Activated B cell treated with CpG ODN at 0.5 μM for 24 hours (primary cell): Measurements from ENCODE around the gene COL4A1. TPM values are rescaled to one million over a fixed set of nuclear protein-coding genes. Genes with fewer than 3 reads are reported as not detected.

Source experiments
- ATAC-seq: fragments of 200-7000 bp; cut with Tn5 transposase; one replicate; pipeline ENCODE4 v1.10.0; 2021; ENCODE audit warnings: low read depth, mild to moderate bottlenecking, moderate library complexity
- CTCF ChIA-PET: fragments of 350-600 bp; sonication (Branson Sonifier 250); formaldehyde crosslinking; loops from one replicate; lab custom pipeline; 2021; ENCODE audit warnings: antibody characterized with exemption; lab: Charles Lee
- POLR2A ChIA-PET: fragments of 350-600 bp; sonication (Branson Sonifier 250); formaldehyde crosslinking; loops from one replicate; lab custom pipeline; 2021; ENCODE audit warnings: antibody characterized with exemption; lab: Charles Lee
- DNase-seq: peaks from one replicate; pipeline ENCODE4 v3.0.0; 2022
- H3K27ac Mint-ChIP-seq: one replicate; pipeline ENCODE4 v1.8.0; 2020; ENCODE audit warnings: mixed read lengths
- H3K27me3 Mint-ChIP-seq: one replicate; pipeline ENCODE4 v1.8.0; 2021; ENCODE audit warnings: mixed read lengths
- H3K36me3 Mint-ChIP-seq: one replicate; pipeline ENCODE4 v1.8.0; 2021; ENCODE audit warnings: low read depth, mixed read lengths
- H3K4me1 Mint-ChIP-seq: one replicate; pipeline ENCODE4 v1.8.0; 2021; ENCODE audit warnings: mixed read lengths
- H3K4me3 Mint-ChIP-seq: one replicate; pipeline ENCODE4 v1.8.0; 2020; ENCODE audit warnings: mild to moderate bottlenecking, mixed read lengths
- H3K9me3 Mint-ChIP-seq: one replicate; pipeline ENCODE4 v1.8.0; 2020; ENCODE audit warnings: mixed read lengths
- intact Hi-C: fragments of 100-400 bp; cut with micrococcal nuclease; formaldehyde crosslinking; loops from one replicate; pipeline ENCODE4 v1.15.1; 2024
- total RNA-seq: library from RNA; stranded (reverse); gene quantifications from 2 replicates; pipeline ENCODE4 v1.2.3, GENCODE V29; 2022
- TF ChIP-seq, protein P1 (sequence below): fragments of 200-600 bp; IDR thresholded peaks from one replicate; pipeline ENCODE4 v1.8.0; 2022; ENCODE audit warnings: antibody characterized with exemption, mild to moderate bottlenecking

Gene COL4A1
- total RNA-seq, 1 donor from 2014 or later = not detected

- Mint-ChIP-seq H3K27ac (no peak overlapping the region), H3K36me3 (no peaks in the 10 kb centered on the region), H3K4me1 (no peaks in the 10 kb centered on the region), H3K27me3 (no peaks in the 10 kb centered on the region), H3K4me3 (no peak overlapping the region), H3K9me3 (no peaks in the 10 kb centered on the region)
- POLR2A ChIA-PET = no interaction called here
- TF ChIP-seq, protein P1, sequence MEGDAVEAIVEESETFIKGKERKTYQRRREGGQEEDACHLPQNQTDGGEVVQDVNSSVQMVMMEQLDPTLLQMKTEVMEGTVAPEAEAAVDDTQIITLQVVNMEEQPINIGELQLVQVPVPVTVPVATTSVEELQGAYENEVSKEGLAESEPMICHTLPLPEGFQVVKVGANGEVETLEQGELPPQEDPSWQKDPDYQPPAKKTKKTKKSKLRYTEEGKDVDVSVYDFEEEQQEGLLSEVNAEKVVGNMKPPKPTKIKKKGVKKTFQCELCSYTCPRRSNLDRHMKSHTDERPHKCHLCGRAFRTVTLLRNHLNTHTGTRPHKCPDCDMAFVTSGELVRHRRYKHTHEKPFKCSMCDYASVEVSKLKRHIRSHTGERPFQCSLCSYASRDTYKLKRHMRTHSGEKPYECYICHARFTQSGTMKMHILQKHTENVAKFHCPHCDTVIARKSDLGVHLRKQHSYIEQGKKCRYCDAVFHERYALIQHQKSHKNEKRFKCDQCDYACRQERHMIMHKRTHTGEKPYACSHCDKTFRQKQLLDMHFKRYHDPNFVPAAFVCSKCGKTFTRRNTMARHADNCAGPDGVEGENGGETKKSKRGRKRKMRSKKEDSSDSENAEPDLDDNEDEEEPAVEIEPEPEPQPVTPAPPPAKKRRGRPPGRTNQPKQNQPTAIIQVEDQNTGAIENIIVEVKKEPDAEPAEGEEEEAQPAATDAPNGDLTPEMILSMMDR = no peak
- DNase-seq (no peak), ATAC-seq (no peak)
- CTCF ChIA-PET = no interaction called here
- intact Hi-C loops = no loop called here
Observed at GRCh38 chr13:110281736-110282135, 25.2 kb downstream of the COL4A1 start.

- ATAC-seq (no peak), DNase-seq (no peak)
- no peaks in the 10 kb centered on the region for H3K27me3 Mint-ChIP-seq
- TF ChIP-seq, protein P1 = no peak
- H3K4me1 Mint-ChIP-seq = no peaks in the 10 kb centered on the region
- H3K4me3 Mint-ChIP-seq = no peak overlapping the region
- POLR2A ChIA-PET = no interaction called here
- H3K9me3 Mint-ChIP-seq = no peaks in the 10 kb centered on the region
- no peaks in the 10 kb centered on the region for H3K36me3 Mint-ChIP-seq
- CTCF ChIA-PET = no interaction called here
- no peak overlapping the region for H3K27ac Mint-ChIP-seq
- intact Hi-C loops = no loop called here
Observed at GRCh38 chr13:110280985-110281688, 25.8 kb downstream of the COL4A1 start.

GRCh38 chr13:110280231-110280813 is 26.6 kb downstream of the COL4A1 start:
- TF ChIP-seq, protein P1 = no peak
- ChIA-PET POLR2A (no interaction called here), CTCF (no interaction called here)
- H3K9me3 Mint-ChIP-seq = no peaks in the 10 kb centered on the region
- H3K27me3 Mint-ChIP-seq = no peaks in the 10 kb centered on the region
- intact Hi-C loops = no loop called here
- H3K4me1 Mint-ChIP-seq = no peaks in the 10 kb centered on the region
- no peak overlapping the region for H3K4me3 Mint-ChIP-seq
- no peaks in the 10 kb centered on the region for H3K36me3 Mint-ChIP-seq
- no peak for ATAC-seq
- no peak overlapping the region for H3K27ac Mint-ChIP-seq
- no peak for DNase-seq

- Mint-ChIP-seq H3K4me3 (no peak overlapping the region), H3K9me3 (no peaks in the 10 kb centered on the region), H3K27me3 (no peaks in the 10 kb centered on the region), H3K36me3 (no peaks in the 10 kb centered on the region), H3K4me1 (no peaks in the 10 kb centered on the region), H3K27ac (no peak overlapping the region)
- intact Hi-C loops = no loop called here
- DNase-seq (no peak), ATAC-seq (no peak)
- POLR2A ChIA-PET = no interaction called here
- TF ChIP-seq, protein P1 = no peak
- CTCF ChIA-PET = no interaction called here
Observed at GRCh38 chr13:110279684-110280083, 27.3 kb downstream of the COL4A1 start.

GRCh38 chr13:110278859-110279258 is 28.1 kb downstream of the COL4A1 start:
- TF ChIP-seq, protein P1 = no peak
- H3K4me3 Mint-ChIP-seq = no peak overlapping the region
- ChIA-PET POLR2A (no interaction called here), CTCF (no interaction called here)
- no peak overlapping the region for H3K27ac Mint-ChIP-seq
- no peak for DNase-seq
- no peaks in the 10 kb centered on the region for H3K9me3 Mint-ChIP-seq
- no peaks in the 10 kb centered on the region for H3K36me3 Mint-ChIP-seq
- no peaks in the 10 kb centered on the region for H3K27me3 Mint-ChIP-seq
- intact Hi-C loops = no loop called here
- ATAC-seq = no peak
- no peaks in the 10 kb centered on the region for H3K4me1 Mint-ChIP-seq
